Lower lobe of right lung (tissue), 2 donors: ENCODE measurements around the gene ADARB1. TPM values are rescaled to one million over a fixed set of nuclear protein-coding genes. Genes with fewer than 3 reads are reported as not detected.

Source experiments
- ATAC-seq, 2 donors: fragments of 200-7000 bp; cut with Tn5 transposase; one replicate each; pipeline ENCODE4 v1.9.1; 2020 to 2022; ENCODE audit warnings: mild to moderate bottlenecking in 2 of 2, moderate library complexity in 2 of 2
- DNase-seq: peaks from one replicate; pipeline ENCODE4 v3.0.0-alpha.2; 2020
- H3K27ac ChIP-seq: fragments of 200-600 bp; one replicate; pipeline ENCODE4 v1.8.0; 2022
- H3K27me3 ChIP-seq: fragments of 200-600 bp; one replicate; pipeline ENCODE4 v1.8.0; 2022; ENCODE audit warnings: low read depth
- H3K36me3 ChIP-seq: fragments of 200-600 bp; one replicate; pipeline ENCODE4 v1.8.0; 2022; ENCODE audit warnings: mild to moderate bottlenecking
- H3K4me1 ChIP-seq: fragments of 200-600 bp; one replicate; pipeline ENCODE4 v1.8.0; 2022
- H3K4me3 ChIP-seq: fragments of 200-600 bp; one replicate; pipeline ENCODE4 v1.8.0; 2022; ENCODE audit warnings: mild to moderate bottlenecking
- H3K9me3 ChIP-seq: fragments of 200-600 bp; one replicate; pipeline ENCODE4 v1.8.0; 2022
- CTCF ChIP-seq: fragments of 200-600 bp; IDR thresholded peaks from one replicate; pipeline ENCODE4 v1.8.0; 2022; ENCODE audit warnings: antibody characterized with exemption, mild to moderate bottlenecking
- intact Hi-C: fragments of 100-400 bp; cut with DNase I; formaldehyde crosslinking; loops from one replicate; pipeline ENCODE4 v1.11.0; 2022
- total RNA-seq: library from RNA; stranded (reverse); fragmentation: NEBNext Ultra II Directional; extraction: Animal tissue kit (Norgen Biotek cat#: 25700); gene quantifications from one replicate; pipeline ENCODE4 v1.2.1, GENCODE V29; 2021
- donor health status: DM: no; HTN: yes; CAD: no; lungs with severe emphysema.

Gene ADARB1
- total RNA-seq, 1 donor from 2014 or later, result 48.2 TPM

- peak in 1 of 2 donors; percentile 13 for ATAC-seq
- no peak for TF ChIP-seq CTCF
- Histone ChIP-seq H3K27me3 (no peaks in the 10 kb centered on the region), H3K9me3 (no peaks in the 10 kb centered on the region), H3K36me3 (no peaks in the 10 kb centered on the region), H3K4me1 (peaks cover 41% of the 10 kb centered on the region), H3K4me3 (no peak overlapping the region), H3K27ac (no peak overlapping the region)
- intact Hi-C loops, result no loop called here
- no peak for DNase-seq
Observed at GRCh38 chr21:45103971-45104520, 29.7 kb downstream of the ADARB1 start.

GRCh38 chr21:45104560-45104959, 30.2 kb downstream of the ADARB1 start:
- no peaks in the 10 kb centered on the region for H3K27me3 ChIP-seq
- H3K36me3 ChIP-seq, result no peaks in the 10 kb centered on the region
- intact Hi-C loops, result no loop called here
- TF ChIP-seq CTCF, result no peak
- ATAC-seq, result peak; percentile 46 to 73
- no peak overlapping the region for H3K4me3 ChIP-seq
- peaks cover 42% of the 10 kb centered on the region for H3K4me1 ChIP-seq
- DNase-seq, result no peak
- H3K9me3 ChIP-seq, result no peaks in the 10 kb centered on the region
- H3K27ac ChIP-seq, result no peak overlapping the region

- intact Hi-C loops, result no loop called here
- DNase-seq, result no peak
- no peak for TF ChIP-seq CTCF
- Histone ChIP-seq H3K4me3 (no peak overlapping the region), H3K4me1 (peaks cover 56% of the 10 kb centered on the region), H3K36me3 (no peaks in the 10 kb centered on the region), H3K9me3 (no peaks in the 10 kb centered on the region), H3K27ac (no peak overlapping the region), H3K27me3 (no peaks in the 10 kb centered on the region)
- no peak for ATAC-seq
Observed at GRCh38 chr21:45105906-45106485, 31.6 kb downstream of the ADARB1 start.

GRCh38 chr21:45108034-45108790, 33.8 kb downstream of the ADARB1 start:
- intact Hi-C loops, result no loop called here
- ATAC-seq (no peak), DNase-seq (no peak)
- Histone ChIP-seq H3K9me3 (no peaks in the 10 kb centered on the region), H3K4me1 (peaks cover 46% of the 10 kb centered on the region), H3K36me3 (no peaks in the 10 kb centered on the region), H3K4me3 (no peak overlapping the region), H3K27me3 (no peaks in the 10 kb centered on the region), H3K27ac (no peak overlapping the region)
- no peak for TF ChIP-seq CTCF

- H3K4me3 ChIP-seq, result peak overlapping the region; percentile 21
- no peak for TF ChIP-seq CTCF
- no peak overlapping the region for H3K27ac ChIP-seq
Observed at GRCh38 chr21:45108808-45109781, 34.7 kb downstream of the ADARB1 start.

More at GRCh38 chr21:45108808-45109781, 34.7 kb downstream of the ADARB1 start:
- H3K9me3 ChIP-seq, result no peaks in the 10 kb centered on the region
- peaks cover 47% of the 10 kb centered on the region for H3K4me1 ChIP-seq
- DNase-seq (no peak), ATAC-seq (no peak)
- no peaks in the 10 kb centered on the region for H3K36me3 ChIP-seq
- no peaks in the 10 kb centered on the region for H3K27me3 ChIP-seq
- intact Hi-C loops, result no loop called here
